Stimulated activated CD8-positive, alpha-beta memory T cell treated with anti-CD3 and anti-CD28 coated beads, Interleukin-4, amount 100 ng/mL, for 24 hours (primary cell): ENCODE data around the gene RABL6.
"Not testable (repeated sequence)": the region's sequence is repeated elsewhere in the genome, so short reads cannot be mapped to it uniquely, and the experiment has no call there.

Source experiments
- DNase-seq: peaks from one replicate; pipeline ENCODE4 v3.0.0-alpha.2; 2020; ENCODE audit warnings: low read depth

Gene RABL6

GRCh38 chr9:136795000-136795348 is 12.8 kb upstream of the RABL6 start:
- DNase-seq: no peak

- DNase-seq: no peak
Observed at GRCh38 chr9:136796238-136796774, 11.4 kb upstream of the RABL6 start, which contains the start of gene CCDC183. Gene CCDC183, plus strand, starts transcription at chr9:136796338. Its CDS starts 60 bp downstream, at chr9:136796398.

GRCh38 chr9:136796775-136797347 is 10.9 kb upstream of the RABL6 start:
- DNase-seq: not testable (repeated sequence)

- no peak for DNase-seq
Observed at GRCh38 chr9:136798708-136799078, 9.1 kb upstream of the RABL6 start.

- DNase-seq: no peak
Observed at GRCh38 chr9:136799079-136799853, 8.5 kb upstream of the RABL6 start.

- DNase-seq: peak; percentile 91
Observed at GRCh38 chr9:136799854-136800657, 7.7 kb upstream of the RABL6 start.

GRCh38 chr9:136802321-136802720 is 5.4 kb upstream of the RABL6 start:
- DNase-seq: no peak

- DNase-seq: not testable (repeated sequence)
Observed at GRCh38 chr9:136803009-136803550, 4.7 kb upstream of the RABL6 start.

GRCh38 chr9:136803551-136804508 is 3.9 kb upstream of the RABL6 start:
- no peak for DNase-seq

GRCh38 chr9:136804509-136805206 is 3.1 kb upstream of the RABL6 start:
- no peak for DNase-seq

- no peak for DNase-seq
Observed at GRCh38 chr9:136805207-136805740, 2.5 kb upstream of the RABL6 start.

GRCh38 chr9:136806067-136806466 is 1.7 kb upstream of the RABL6 start:
- no peak for DNase-seq

- DNase-seq: no peak
Observed at GRCh38 chr9:136806631-136807201, 1.0 kb upstream of the RABL6 start.

- DNase-seq: peak; percentile 19
Observed at GRCh38 chr9:136808075-136808805, 492 bp downstream of the RABL6 start.

- no peak for DNase-seq
Observed at GRCh38 chr9:136808806-136809158, 1.0 kb downstream of the RABL6 start.

GRCh38 chr9:136814725-136815421 is 7.1 kb downstream of the RABL6 start:
- DNase-seq: no peak

- no peak for DNase-seq
Observed at GRCh38 chr9:136815422-136815782, 7.7 kb downstream of the RABL6 start.

- no peak for DNase-seq
Observed at GRCh38 chr9:136820971-136821825, 13.4 kb downstream of the RABL6 start.
